DND-41 (cell line): Measurements from ENCODE around the gene RGS19.

Experiments
- ATAC-seq: fragments of 200-7000 bp; cut with Tn5 transposase; 3 replicates; pipeline ENCODE4 v1.9.1; 2021; ENCODE audit warnings: low read depth; ENCODE audit not compliant: insufficient read depth
- DNase-seq: peaks from one replicate; pipeline ENCODE4 v3.0.0-alpha.2; 2020
- H2AFZ ChIP-seq: 2 replicates; pipeline ENCODE4 v1.6.0; 2012; ENCODE audit warnings: low read depth, low read length
- H3K27ac ChIP-seq: 2 replicates; pipeline ENCODE4 v1.5.1; 2012; ENCODE audit warnings: low read length, inconsistent platforms
- H3K27me3 ChIP-seq: fragments of 200-600 bp; sonication (generic); 2 replicates; pipeline ENCODE4 v1.6.0; 2012; ENCODE audit warnings: low read length, mild to moderate bottlenecking, inconsistent platforms; ENCODE audit not compliant: insufficient read depth, poor library complexity
- H3K36me3 ChIP-seq: 2 replicates; pipeline ENCODE4 v1.5.1; 2012; ENCODE audit warnings: low read length, inconsistent platforms; ENCODE audit not compliant: insufficient read depth
- H3K4me1 ChIP-seq: 2 replicates; pipeline ENCODE4 v1.5.1; 2012; ENCODE audit warnings: mild to moderate bottlenecking, low read length; ENCODE audit not compliant: insufficient read depth
- H3K4me2 ChIP-seq: 2 replicates; pipeline ENCODE4 v1.6.0; 2012; ENCODE audit warnings: mild to moderate bottlenecking, moderate library complexity, low read length, inconsistent platforms; ENCODE audit not compliant: insufficient read depth
- H3K4me3 ChIP-seq, 2 experiments: fragments of 200-600 bp in 1 of 2; shearing (Covaris generic) in 1 of 2; 2 replicates each; pipeline ENCODE4 v1.5.1; 2012 to 2016; ENCODE audit warnings: inconsistent platforms in 2 of 2, low read length in 2 of 2, mild to moderate bottlenecking in 2 of 2, low read depth in 1 of 2, moderate library complexity in 1 of 2
- H3K79me2 ChIP-seq: 2 replicates; pipeline ENCODE4 v1.6.0; 2012; ENCODE audit warnings: low read length, inconsistent platforms; ENCODE audit not compliant: insufficient read depth
- H3K9ac ChIP-seq: 2 replicates; pipeline ENCODE4 v1.6.0; 2012; ENCODE audit warnings: low read depth, mild to moderate bottlenecking, inconsistent platforms, low read length, moderate library complexity
- H3K9me3 ChIP-seq: 2 replicates; pipeline ENCODE4 v1.5.1; 2012; ENCODE audit warnings: low read length, moderate library complexity, mild to moderate bottlenecking, inconsistent platforms; ENCODE audit not compliant: insufficient read depth, severe bottlenecking
- H4K20me1 ChIP-seq: 2 replicates; pipeline ENCODE4 v1.6.0; 2012; ENCODE audit warnings: low read length; ENCODE audit not compliant: insufficient read depth
- EZH2 ChIP-seq: IDR thresholded peaks from 3 replicates; pipeline ENCODE4 v1.6.1; 2012; ENCODE audit warnings: borderline replicate concordance, low read depth, mild to moderate bottlenecking, moderate library complexity, low read length, inconsistent platforms; ENCODE audit not compliant: severe bottlenecking
- TF ChIP-seq, protein P1 (sequence below): IDR thresholded peaks from 2 replicates; pipeline ENCODE4 v1.5.1; 2012; ENCODE audit warnings: borderline replicate concordance, low read length, moderate library complexity, mild to moderate bottlenecking; ENCODE audit not compliant: poor library complexity, severe bottlenecking; ENCODE audit errors: extremely low read depth

RGS19 gene

DNA sequence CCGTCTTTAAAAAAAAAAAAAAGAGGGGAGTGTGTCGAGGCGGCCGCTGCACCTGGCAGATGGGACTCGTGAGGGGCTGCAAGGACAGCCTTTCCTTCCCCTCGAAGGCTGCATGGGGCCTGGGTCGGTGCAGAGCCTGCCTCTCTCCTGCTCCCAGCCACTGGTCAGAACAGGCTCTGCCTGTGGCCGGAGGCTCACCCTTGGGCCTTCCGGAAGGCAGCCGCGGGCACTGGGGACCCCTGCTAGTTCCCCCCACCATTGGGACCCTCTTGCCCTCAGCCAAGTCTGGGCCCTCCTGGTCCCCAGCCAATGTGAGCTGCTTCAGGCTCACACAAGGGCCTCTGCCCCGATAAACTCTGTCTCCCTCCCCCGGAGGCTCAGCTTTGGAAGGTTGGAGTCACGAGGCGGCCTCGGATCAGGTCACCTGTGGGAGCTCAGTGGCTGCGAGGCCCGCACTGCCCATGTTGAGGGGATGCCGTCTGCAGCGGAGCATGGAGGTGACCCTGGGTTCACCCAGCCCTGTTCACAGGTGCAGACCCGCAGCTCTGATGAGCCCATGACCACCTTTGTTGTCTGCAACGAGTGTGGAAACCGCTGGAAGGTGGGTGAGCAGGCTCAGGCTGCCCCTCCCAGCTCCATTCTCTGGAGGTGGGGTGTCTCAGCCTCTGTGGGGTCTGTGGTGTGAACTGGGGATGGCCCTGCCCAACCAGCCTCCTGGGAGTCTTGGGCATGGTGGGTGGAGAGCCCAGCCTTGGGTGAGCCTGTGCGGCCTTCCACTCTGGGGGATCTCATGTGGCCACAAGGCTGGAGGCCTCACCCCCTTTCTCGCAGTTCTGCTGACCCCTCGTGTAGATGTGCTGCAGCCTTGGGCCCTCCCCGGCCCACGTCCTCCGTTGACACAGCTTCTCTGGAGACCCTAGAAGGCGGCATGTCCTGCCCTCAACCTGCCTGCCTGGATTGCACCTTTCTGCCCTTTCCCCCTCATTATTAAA, 7.7 kb downstream of the RGS19 start:
- peaks cover 36% of the 10 kb centered on the region for H3K36me3 ChIP-seq
- no peaks in the 10 kb centered on the region for H3K27me3 ChIP-seq
- no peak overlapping the region for H2AFZ ChIP-seq
- no peak overlapping the region for H3K4me3 ChIP-seq
- peaks cover 22% of the 10 kb centered on the region; the same call in 1 of the 2 replicates for H4K20me1 ChIP-seq
- H3K9ac ChIP-seq = no peak overlapping the region
- H3K27ac ChIP-seq = no peak overlapping the region
- H3K9me3 ChIP-seq = no peaks in the 10 kb centered on the region
- ATAC-seq = no peak
- no peak overlapping the region for H3K4me2 ChIP-seq
- no peak for DNase-seq
- no peaks in the 10 kb centered on the region for H3K79me2 ChIP-seq
- TF ChIP-seq, protein P1, sequence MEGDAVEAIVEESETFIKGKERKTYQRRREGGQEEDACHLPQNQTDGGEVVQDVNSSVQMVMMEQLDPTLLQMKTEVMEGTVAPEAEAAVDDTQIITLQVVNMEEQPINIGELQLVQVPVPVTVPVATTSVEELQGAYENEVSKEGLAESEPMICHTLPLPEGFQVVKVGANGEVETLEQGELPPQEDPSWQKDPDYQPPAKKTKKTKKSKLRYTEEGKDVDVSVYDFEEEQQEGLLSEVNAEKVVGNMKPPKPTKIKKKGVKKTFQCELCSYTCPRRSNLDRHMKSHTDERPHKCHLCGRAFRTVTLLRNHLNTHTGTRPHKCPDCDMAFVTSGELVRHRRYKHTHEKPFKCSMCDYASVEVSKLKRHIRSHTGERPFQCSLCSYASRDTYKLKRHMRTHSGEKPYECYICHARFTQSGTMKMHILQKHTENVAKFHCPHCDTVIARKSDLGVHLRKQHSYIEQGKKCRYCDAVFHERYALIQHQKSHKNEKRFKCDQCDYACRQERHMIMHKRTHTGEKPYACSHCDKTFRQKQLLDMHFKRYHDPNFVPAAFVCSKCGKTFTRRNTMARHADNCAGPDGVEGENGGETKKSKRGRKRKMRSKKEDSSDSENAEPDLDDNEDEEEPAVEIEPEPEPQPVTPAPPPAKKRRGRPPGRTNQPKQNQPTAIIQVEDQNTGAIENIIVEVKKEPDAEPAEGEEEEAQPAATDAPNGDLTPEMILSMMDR = no peak
- TF ChIP-seq EZH2 = no peak
- H3K4me1 ChIP-seq = no peaks in the 10 kb centered on the region

DNA sequence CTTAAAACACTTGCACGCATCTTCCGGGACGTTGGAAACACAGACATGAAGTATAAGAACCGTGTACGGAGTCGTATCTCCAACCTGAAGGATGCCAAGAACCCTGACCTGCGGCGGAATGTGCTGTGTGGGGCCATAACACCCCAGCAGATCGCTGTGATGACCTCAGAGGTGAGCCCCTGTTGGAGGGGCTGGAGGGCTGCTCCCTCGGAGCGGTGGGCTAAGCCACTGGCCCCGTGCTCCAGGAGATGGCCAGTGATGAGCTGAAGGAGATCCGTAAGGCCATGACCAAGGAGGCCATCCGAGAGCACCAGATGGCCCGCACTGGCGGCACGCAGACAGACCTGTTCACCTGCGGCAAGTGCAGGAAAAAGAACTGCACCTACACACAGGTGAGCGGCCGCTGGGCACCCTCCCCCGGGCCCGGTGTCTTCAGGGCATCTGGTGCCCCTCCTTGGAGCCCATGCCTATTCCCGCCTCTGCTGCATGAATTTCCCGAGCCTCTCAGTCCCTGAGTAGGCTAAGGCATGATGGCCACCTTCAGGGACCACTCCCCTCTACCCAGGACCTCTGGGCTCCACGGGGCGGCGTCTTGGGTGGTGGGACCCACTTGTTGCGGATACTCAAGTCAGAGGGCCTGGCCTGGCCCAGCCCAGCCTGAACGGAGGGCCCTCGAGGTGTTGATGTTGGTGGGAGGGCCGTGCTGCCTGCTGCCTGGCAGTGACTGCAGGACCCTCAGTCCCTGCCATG, 8.9 kb downstream of the RGS19 start:
- Histone ChIP-seq H2AFZ (no peak overlapping the region), H3K79me2 (no peaks in the 10 kb centered on the region), H3K27me3 (no peaks in the 10 kb centered on the region), H3K9ac (no peak overlapping the region), H3K4me2 (no peak overlapping the region), H3K4me3 (no peak overlapping the region), H3K9me3 (no peaks in the 10 kb centered on the region), H4K20me1 (peaks cover 22% of the 10 kb centered on the region; the same call in 1 of the 2 replicates), H3K27ac (no peak overlapping the region), H3K36me3 (peaks cover 30% of the 10 kb centered on the region), H3K4me1 (peaks cover 3% of the 10 kb centered on the region; the same call in 1 of the 2 replicates)
- no peak for ATAC-seq
- DNase-seq = no peak
- no peak for TF ChIP-seq EZH2
- TF ChIP-seq, protein P1 = no peak

DNA sequence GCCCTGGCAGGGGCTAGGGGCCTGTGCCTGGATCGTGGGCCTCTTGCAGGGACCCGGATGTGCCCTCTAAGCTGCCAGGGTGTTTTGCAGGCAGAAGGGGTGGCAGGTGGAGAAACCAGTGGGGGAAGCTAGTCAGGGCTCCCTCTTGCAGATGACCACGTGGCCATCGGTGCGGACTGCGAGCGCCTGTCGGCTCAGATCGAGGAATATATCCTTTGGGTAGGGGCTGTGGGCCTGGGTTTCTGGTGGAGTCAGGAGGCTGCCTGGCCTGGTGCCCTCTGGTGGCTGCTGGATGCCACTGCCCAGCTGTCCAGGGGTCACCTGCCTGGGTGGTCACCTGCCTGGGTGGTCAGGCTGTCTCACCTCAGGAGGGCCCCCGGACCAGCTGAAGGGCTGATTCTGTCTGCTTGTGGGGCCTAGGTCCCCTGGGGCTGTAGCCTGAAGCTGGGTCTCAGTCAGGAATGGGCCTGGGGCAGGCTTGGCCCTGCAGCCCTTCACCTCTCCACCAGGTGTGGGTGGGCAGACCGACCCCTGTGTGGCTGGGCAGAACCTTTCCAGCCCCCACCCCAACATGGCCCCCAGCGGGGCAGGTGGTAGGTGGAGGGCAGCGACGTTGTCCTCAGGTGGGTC, 9.6 kb downstream of the RGS19 start:
- Histone ChIP-seq H3K4me3 (no peak overlapping the region), H2AFZ (no peak overlapping the region), H3K79me2 (no peaks in the 10 kb centered on the region), H3K27me3 (no peaks in the 10 kb centered on the region), H4K20me1 (peaks cover 22% of the 10 kb centered on the region; the same call in 1 of the 2 replicates), H3K36me3 (peaks cover 25% of the 10 kb centered on the region), H3K9me3 (no peaks in the 10 kb centered on the region), H3K4me1 (peaks cover 9% of the 10 kb centered on the region; the same call in 1 of the 2 replicates), H3K4me2 (no peak overlapping the region), H3K27ac (no peak overlapping the region), H3K9ac (no peak overlapping the region)
- ATAC-seq = peak; percentile 34; the same call in 1 of the 3 replicates
- DNase-seq = peak; percentile 29
- no peak for TF ChIP-seq EZH2
- TF ChIP-seq, protein P1 = peak; percentile 77
